Fibroblast of pulmonary artery (primary cell): ENCODE data around the gene ATAD3A.

ENCODE experiments used
- DNase-seq: peaks from one replicate; pipeline ENCODE4 v3.0.0-alpha.2; 2010; ENCODE audit warnings: low read depth
- H3K4me3 ChIP-seq: replicated peaks from 2 replicates; pipeline ENCODE4 v1.5.1; 2011; ENCODE audit warnings: low read depth, mild to moderate bottlenecking, control low read depth, low read length, moderate library complexity
- CTCF ChIP-seq: IDR thresholded peaks from 2 replicates; pipeline ENCODE4 v1.5.1; 2011; ENCODE audit warnings: mild to moderate bottlenecking, control low read depth, low read length, inconsistent platforms; ENCODE audit errors: missing control alignments

ATAD3A gene

GRCh38 chr1:1540818-1541628, 29.1 kb downstream of the ATAD3A start:
- no peak for TF ChIP-seq CTCF
- peak overlapping the region; percentile 58 for H3K4me3 ChIP-seq
- DNase-seq: no peak

GRCh38 chr1:1541956-1542765, 30.2 kb downstream of the ATAD3A start:
- TF ChIP-seq CTCF: no peak
- no peak overlapping the region for H3K4me3 ChIP-seq
- DNase-seq: no peak

GRCh38 chr1:1542766-1543705, 31.1 kb downstream of the ATAD3A start:
- no peak overlapping the region for H3K4me3 ChIP-seq
- no peak for DNase-seq
- no peak for TF ChIP-seq CTCF

GRCh38 chr1:1543706-1544099, 31.7 kb downstream of the ATAD3A start:
- no peak for TF ChIP-seq CTCF

GRCh38 chr1:1544544-1544943, 32.6 kb downstream of the ATAD3A start:
- DNase-seq: no peak
- no peak overlapping the region for H3K4me3 ChIP-seq
- no peak for TF ChIP-seq CTCF

More at GRCh38 chr1:1543706-1544099, 31.7 kb downstream of the ATAD3A start:
- DNase-seq: no peak
- no peak overlapping the region for H3K4me3 ChIP-seq

GRCh38 chr1:1545946-1546737, 34.2 kb downstream of the ATAD3A start:
- DNase-seq: no peak
- no peak for TF ChIP-seq CTCF
- H3K4me3 ChIP-seq: no peak overlapping the region
